GM19238 (cell line): ENCODE measurements around the gene CACTIN.

Experiments used
- DNase-seq: peaks from one replicate; pipeline ENCODE4 v3.0.0; 2011; ENCODE audit warnings: low spot score; ENCODE audit not compliant: insufficient read length

Gene CACTIN

DNA sequence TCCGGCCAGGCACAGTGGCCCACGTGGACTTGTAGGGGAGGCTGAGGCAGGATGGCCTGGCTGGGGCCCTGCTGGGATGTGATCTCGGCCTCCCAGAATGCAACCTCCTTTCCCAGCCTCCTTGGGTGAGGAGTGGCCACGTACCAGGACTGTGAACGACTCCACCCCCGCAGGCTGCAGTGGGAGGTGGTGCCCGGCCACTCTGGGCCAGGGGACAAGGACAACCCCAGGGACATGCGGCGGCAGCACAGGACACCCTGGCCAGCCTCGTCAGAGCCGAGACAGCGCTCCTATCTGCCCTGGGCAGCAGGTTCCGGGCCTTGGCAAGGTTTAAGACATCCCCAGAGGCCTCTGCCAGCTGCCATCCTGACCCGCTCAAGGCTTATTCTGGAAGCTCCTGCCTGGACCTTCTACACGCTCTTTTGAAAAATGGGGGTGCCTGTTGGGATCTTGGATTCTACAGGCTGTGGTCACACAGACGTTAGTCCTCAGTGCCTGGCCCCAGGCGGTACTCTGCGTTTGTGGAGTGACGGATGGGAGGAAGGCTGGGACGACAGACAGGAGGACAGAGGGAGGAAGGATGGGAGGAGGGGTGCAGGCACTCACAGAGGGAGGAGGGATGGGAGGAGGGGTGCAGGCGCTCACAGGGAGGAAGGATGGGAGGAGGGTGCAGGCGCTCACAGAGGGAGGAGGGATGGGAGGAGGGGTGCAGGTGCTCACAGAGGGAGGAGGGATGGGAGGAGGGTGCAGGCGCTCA, 19.9 kb upstream of the CACTIN start:
- DNase-seq = no peak

DNA sequence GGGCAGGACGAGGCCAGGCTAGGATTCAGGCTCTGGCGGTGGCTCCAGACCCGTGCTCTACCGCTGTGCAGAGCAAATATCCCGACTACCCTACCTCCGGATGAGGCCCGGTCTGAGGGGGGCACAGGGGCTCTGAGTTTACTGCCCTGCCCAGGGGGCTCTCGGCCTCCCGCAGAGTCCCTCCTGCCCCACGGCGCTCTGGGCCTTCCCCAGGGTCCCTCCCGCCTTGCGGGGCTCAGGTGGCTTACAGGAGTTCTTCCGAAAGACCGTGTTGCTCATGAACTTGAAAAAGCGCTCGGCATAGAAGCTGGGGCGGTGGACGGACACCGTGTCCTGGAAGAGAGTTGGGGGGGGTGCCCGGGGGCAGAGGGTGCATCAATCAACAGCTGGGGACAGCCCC, 19.1 kb upstream of the CACTIN start:
- DNase-seq = no peak

DNA sequence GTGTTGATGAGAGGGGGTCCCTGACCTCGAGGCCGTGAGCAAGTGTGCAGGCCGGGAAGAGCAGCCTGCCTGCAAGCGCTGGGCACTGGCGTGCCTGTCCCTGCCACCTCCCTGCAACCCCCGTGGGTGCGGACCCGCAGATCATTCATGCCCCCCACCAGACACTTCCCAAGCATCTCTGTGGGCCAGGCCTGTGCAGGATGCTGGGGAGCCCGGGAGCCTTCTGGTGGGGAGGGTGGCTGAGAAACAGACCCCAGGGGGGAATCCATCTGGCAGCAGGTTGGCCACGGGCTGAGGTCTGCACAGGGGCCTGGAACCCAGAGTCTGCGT, 18.4 kb upstream of the CACTIN start:
- DNase-seq = no peak

DNA sequence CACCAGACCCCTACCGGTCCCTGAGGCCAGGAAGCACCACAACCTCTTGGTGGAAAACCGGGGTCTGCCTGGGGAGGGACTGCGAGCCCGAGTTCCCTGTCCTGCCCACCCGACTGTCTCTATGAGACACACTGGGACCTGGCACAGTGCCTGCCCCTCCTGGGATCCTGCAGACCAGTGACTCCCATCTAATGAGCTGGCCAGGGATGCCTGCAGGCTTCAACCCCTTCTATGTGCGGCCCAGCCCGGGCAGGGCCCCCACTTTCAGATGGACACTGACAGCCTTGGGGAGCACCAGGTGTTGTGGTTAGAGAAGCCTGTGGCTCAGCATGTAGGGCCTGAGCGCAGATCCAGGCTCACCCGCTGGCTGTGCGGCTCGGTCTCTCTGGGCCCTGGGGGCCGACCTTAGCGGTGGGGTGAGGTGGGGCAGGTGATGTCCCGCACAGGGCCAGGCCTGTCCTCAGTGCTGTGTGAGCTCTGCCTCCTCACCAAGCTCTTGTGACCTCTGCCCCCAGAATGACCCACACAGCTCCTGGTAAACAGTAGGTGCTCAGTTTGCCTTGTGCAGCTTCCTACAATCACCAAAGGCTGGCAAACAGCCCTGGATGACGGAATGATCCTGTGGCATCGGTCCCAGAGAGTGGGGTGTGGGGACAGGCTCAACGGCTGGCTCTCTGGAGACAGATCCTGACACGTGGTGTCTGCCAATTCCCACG, 17.9 kb upstream of the CACTIN start:
- no peak for DNase-seq

DNA sequence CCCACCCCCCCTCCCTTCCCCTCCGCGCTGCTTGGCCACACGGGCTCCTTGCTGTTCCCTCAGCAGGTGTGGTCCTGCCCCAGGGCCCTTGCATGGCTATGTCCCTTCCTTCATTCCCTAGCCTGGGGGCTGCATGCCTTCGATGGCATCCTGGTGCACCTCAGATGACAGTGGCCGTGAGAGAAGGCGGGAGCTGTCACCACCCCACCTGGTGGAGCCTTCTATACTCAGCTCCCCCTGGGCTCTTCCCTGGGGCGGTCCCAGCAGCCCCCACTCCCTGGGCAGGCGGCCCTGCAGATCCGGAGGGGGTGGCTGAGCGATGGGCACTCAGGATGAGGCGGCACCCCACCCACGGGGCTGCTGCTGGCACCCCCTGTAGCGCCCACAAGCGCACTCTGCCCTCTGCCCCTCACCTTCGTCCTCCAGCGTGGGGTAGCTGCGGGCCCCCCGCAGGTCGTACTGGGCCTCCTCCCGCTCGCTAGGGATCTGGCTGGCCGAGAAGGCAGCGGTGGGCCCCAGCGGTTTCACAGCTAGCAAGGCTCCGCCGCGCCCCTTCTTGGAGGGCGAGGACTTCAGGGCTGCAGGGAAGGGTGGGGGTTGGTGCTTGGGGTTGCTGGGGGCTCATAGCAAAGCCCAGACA, 17.2 kb upstream of the CACTIN start:
- no peak for DNase-seq

DNA sequence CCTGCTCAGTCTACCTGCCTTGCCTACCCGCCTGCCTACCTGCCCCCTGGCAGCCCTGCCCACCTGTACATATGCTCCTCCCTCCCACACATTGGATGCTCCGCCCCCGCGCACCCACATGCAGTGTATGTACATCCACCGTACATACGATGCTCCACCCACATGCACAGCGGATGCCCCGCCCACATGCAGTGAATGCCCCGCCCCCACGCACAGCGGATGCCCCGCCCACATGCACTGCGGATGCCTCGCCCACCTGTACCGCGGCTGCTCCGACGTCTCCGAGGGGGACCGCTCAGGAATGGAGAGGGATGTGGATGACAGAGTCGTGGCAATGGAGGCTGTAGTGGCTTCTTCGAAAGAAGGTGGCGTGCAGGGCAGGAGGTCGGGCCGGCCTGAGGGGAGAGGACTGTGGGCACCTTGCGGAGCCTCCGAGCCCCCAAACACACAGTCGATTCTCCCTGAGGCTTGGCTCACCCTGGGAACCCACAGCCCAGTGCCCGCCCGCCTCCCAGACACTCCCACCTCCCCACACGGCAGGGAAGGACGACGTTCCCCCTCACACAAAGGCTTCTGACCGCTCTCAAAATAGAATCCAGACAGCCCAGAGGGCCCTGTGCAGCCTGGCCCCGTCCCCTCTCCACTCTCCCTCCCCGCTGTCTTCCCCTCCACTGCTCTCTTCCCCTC, 16.5 kb upstream of the CACTIN start:
- DNase-seq = no peak

DNA sequence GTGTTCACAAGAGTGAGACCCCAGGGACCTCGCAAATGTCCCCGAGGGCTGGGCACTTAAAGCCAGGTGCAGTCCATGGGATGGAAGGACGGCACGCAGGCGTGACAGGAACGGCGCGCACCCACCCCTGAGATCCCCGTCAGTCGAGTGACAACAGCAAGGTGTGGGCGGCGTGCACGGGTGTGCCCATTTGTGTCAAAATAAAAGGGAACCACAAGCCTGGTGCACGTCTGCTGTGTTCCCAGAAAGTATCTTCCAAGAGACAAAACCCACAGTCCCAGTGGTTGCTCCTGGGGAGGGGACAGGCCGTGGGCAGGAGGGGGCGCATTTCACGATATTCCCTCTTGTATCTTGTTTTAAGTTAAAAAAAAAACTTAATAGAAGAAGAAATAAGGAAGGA, 15.7 kb upstream of the CACTIN start:
- DNase-seq = no peak

DNA sequence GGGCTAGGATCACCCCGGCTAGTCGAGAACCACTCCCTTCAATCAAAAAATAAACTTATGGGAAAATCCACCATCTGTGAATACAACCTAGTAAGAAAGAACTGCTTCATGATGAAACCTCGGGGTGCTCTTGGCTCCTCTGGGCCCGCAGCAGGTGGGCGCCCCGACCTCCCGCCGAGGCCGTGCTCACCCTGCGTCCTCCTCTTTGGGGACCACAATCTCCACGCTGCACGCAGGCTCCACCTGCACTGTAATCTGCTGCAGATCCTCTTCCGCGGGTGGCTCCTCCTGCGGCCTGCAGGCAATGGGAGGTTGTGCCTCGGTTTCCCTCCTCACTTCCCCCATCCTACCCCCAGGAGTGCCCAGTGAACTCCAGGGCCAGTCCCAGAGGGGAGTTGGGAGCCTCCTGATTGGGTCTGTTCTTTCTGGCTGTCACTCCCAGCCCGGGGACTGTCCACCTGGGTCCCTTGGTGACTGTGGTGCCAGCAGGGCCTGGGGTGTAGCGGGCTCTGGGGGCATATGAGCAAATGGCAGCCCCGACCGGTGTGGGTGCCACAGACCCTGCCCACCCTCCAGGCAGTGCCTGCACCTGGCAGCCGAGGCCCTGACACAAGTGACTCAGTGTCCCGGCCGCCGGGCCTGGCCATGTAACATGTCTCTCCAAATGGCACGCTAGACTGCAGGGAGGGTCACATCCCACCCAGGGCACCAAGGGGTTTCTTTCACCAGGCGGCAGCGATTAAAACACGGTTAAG, 15.1 kb upstream of the CACTIN start:
- DNase-seq = no peak

DNA sequence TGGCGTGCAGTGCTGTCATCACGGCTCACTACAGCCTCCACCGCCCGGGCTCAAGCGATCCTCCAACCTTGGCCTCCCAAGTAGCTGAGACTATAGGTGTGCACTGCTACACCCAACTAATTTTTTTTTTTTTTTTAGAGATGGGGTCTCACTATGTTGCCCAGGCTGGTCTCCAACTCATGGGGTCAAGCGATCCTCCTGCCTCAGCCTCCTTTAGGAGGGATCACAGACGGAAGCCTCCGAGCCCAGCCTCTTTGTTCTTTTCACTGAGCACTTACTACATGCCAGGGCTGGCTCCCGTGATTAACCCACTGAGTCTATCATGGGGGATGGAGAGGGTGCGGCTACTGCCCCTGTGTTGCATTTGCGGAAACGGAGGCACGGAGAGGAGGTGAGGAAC, 12.9 kb upstream of the CACTIN start:
- no peak for DNase-seq

DNA sequence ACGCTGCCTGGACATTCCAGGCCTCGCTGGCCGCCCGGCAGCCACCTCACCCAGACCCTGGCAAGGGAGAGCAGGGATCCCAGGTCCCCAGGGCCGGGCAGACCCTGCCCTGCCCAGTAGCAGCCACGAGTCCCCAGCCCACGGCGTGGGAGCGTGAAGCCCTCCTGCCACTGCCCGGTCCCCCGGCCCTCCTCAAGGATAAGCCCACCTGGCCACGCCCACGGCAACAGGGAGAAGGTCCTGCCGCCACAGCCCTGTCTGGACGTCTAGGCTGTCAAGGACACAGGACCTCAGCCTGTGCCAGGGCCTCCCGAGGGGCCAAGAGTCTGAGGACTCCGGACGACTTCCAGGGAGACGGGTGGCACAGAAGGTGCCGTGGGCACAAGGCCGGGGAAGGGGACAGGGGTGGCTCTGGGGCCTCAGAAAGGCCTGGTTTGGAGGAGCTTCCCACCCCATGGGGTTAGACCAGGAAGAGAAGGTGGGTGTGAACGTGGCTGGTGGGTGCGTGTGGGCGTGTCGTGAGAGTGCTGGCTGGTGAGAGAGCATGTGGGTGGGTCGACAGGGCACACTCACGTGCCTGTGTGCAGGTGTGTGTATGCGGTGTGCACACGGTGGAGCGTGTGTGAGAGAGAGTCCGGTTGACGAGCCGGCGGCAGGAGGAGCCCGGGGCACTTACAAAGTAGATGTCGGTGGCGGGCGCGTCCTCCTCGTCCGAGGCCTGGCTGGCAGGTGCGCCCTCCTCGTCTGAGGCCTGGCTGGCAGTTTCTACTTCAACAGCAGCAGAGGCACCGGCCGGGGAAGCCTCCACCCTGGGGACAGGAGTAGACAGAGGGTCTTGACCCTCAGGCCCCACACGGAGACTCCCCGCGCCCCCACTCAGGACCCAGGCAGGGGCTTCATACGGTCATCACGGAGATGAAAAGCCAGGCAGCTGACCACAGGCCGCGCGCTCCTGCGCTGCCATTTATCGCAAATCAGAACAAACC, 11.9 kb upstream of the CACTIN start:
- DNase-seq = no peak

DNA sequence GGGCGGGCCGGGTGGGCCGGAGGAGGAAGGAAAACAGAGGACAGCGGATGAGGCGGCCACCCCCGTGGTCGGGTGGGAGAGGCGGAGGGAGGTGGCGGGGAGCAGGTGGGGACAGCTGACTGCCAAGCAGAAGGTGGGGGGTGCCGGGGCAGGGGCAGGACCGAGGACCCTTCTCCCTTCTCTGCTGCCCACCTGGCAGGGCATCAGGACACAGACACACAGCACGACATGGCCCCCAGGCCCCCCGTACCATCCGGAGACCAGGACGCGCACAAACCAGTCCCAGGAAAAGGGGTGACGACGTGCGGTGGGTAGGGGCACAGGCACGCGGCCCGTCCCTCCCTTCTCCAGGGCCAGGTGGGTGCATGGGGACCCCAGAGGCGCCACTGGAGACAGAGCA, 11.0 kb upstream of the CACTIN start:
- no peak for DNase-seq

DNA sequence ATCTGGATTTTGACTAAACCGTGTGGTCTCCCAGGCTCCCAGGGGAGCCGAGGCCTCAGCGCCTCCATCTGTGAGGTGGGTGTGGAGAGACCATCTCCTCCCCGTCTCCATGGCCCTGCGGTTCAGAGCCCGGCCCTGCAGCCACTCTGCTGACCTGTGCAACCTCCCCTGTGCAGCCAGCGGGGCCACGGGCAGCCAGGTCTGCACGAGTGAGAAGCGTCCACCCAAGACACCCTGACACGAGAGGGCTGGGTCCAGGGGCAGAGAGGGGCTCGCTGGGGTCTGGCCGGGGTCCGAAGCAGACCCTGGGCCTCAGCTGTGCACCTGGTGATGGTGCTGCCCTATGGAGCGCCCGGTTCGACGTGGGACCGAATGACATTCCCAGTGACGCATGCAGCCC, 10.4 kb upstream of the CACTIN start:
- no peak for DNase-seq

DNA sequence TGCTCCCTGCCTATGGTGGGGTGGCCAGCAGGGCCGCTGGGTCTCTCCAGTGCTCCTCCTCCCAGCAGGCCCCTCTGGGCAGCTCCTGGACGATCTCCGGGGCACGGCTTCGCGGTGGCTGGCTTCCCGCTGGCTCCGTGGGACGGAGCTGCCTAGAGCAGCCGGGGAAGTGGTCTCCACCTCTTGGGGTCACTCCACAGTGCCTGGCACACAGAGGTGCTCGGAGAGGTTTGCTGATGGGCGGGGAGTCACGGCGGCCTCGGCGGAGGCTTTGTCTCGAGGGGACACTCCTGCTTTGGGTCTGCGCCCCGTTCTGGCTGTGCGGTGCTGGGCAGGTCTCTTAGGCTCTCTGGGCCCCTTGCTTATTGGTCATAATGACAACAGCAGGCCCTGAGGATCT, 9.9 kb upstream of the CACTIN start:
- no peak for DNase-seq

DNA sequence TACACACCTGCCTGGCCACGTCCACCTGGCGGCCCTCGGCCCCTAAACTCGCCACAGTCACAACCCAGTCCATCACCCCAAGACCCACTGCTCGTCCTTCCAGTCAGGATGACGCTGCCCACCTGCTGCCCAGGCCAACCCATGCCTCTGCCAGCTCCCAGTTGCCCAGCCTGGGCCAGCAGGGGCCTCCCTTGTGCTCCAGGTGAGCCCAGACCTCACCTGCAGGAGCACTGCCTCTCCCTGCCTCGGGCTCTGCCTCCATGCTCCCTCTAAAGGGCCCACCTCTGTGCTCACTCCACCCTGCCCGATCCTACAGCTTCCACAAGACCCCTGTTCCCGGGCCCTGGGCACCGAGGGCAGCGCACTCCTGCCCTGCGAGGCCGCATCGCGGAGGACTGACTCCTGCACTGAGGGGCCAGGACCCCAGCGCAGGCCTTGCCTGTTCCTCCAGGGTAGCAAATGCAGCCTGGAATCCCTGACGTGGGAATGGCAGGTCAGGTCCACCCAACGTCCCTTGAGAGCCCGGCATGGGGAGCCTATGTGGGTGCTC, 8.0 kb upstream of the CACTIN start:
- no peak for DNase-seq

DNA sequence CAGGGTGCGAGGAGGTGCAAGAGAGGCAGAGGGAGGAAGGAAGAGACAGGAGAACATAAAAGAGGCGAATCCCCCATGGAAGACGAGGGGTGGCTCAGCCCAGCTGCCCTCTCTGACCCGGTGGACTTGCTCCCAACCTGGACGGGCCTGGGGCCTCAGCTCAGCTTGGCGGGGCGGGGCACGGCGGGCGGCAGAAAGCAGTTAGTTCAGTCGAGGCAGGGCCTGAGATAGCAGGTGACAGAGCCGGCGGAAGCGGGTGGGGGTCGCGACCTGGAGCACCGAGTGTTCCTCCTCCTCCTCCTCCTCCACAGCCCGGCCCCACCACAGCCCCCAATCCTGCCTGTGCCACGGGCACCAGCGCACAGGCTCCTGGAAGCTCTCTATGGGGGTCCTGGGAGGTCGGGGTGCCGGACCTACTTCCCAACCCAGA, 7.0 kb upstream of the CACTIN start:
- no peak for DNase-seq

DNA sequence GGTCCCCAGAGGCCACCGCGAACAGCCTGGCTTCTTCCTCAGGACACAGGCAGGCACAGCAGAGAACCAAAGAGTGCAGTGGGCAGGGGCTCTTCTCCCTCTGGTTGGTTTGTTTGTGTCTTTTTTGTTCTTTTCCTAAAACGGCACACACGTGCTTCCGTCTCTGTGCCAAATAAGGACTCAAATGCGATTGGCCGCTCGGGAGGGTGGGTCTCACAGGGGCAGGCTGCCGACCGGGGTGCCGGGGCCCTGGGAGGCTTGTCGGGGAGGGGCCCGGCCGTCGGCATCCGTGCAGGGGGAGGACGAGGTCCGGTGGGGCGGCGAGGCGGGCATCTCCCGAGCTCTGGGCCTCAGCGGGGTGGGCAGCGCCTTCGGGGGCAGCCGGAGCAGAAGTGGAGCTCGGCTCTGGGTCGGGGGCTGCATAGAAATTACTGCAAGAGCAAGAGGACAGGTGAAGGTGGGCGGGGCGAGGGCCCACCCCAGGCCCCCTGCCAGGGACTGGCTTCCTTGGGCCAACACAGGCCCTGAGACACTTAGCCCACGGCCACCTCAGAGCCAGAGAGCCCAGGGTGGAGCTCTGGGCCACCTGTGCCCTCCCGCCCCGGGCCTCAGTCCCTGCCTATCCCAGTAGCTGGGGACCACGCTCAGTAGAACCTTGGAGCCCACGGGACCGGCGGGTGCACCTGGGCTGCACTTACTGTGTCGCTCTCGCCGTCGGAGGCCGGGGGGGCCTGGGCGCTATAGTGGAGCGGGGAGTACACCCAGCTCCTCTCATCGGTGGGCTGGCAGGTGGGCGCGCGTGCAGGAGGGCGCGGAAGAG, 6.4 kb upstream of the CACTIN start:
- no peak for DNase-seq

DNA sequence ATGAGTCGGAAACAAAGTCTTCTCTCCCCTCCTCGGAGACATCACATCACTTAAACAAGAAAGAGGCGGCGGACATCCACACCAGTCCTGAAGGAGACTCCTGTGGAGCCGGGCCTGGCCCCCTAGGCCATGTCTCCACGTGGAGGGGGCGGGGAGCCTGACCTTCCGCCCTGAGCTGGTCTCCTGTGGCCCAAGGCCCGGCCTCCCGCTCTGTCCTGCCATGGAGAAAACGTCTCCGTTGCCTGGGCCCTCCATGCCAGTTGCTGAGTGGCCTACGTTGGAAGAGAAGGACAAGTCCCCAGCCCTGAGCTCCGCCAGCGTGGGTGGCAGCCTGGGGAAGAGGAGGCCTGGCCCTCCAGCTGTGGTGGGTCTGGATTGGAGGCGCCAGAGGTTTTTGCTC, 5.5 kb upstream of the CACTIN start:
- no peak for DNase-seq

DNA sequence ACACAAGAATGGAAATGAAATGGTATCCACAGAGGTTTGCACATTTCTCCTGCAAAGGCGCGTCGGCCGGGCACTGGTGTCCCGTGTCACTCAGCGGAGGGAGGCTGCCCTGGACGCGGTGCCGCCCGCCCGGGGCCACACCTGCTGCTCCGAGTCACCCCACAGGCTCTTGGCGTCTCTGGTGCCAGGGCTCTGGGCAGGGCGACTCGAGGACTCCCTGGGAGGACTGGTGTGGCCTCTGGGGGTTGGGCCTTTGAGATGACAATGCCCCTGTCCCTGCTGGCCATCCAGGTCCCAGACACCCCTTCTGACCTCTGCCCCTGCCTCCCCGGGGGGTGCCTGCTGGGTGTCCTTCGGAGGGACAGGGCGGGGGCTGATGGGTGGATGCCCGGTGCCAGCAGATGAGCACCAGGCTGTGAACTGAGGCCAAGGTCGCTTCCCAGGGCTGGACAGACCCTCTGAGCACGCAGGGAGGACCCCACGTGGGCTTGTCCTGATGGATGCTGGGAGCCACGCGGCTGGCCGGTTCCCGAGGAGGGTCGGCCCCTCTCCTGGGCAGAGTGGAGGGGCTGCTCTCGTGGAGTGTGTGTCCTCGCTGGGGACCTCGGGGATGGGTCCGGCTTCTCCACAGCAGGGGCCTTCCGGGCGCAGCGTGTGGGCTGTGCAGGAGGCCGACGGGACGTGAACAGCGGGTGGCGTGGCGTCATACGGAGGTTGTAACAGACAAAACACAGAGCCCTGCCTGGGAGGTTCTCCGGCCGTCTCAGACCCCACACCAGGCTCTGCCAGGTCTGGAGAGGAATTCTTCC, 4.7 kb upstream of the CACTIN start:
- DNase-seq = no peak
